Measurements from ENCODE around the gene SARS1.

DNA sequence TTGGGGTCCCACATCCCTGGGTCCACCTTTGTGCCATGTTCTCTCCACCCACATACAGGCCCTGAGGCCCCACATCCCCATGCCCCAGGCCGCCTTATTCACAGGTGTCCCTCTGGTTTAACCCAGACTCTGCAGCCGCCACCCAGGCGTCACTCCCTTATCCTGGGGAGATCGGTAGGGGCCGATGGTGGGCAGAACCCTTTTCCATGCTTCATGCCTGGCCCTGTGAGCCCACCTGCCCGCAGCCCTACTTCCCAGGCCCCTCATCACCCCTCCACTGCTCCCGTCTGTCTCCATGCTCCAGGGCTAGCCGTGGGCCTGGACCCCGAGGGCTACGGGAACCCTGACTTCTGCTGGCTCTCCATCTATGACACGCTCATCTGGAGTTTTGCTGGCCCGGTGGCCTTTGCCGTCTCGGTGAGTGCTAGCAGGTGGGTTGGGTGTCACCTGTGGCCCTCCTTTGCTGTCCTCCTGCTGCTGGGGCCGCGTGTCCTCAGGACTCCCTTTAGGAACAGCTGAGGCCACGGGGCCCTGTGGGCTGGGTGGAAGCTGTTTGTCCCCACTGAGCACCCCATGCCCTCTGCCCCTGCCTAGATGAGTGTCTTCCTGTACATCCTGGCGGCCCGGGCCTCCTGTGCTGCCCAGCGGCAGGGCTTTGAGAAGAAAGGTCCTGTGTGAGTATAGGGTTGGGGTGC lies 57.1 kb downstream of the SARS1 start:
- TF ChIP-seq POLR2A (IDR thresholded peaks at IDR 0.05) (no peak), EP300 (IDR thresholded peaks at IDR 0.05) (no peak)
- TF ChIP-seq, protein P1, sequence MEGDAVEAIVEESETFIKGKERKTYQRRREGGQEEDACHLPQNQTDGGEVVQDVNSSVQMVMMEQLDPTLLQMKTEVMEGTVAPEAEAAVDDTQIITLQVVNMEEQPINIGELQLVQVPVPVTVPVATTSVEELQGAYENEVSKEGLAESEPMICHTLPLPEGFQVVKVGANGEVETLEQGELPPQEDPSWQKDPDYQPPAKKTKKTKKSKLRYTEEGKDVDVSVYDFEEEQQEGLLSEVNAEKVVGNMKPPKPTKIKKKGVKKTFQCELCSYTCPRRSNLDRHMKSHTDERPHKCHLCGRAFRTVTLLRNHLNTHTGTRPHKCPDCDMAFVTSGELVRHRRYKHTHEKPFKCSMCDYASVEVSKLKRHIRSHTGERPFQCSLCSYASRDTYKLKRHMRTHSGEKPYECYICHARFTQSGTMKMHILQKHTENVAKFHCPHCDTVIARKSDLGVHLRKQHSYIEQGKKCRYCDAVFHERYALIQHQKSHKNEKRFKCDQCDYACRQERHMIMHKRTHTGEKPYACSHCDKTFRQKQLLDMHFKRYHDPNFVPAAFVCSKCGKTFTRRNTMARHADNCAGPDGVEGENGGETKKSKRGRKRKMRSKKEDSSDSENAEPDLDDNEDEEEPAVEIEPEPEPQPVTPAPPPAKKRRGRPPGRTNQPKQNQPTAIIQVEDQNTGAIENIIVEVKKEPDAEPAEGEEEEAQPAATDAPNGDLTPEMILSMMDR (IDR thresholded peaks at IDR 0.05) = no peak

Data from tibial nerve (tissue), 4 donors.